Fibroblast of lung (primary cell): ENCODE measurements around the gene PSMG4. TPM values are rescaled to one million over a fixed set of nuclear protein-coding genes. Genes with fewer than 3 reads are reported as not detected.

Experiments
- DNase-seq, 2 donors: peaks; one replicate each; pipeline versions ENCODE4 v3.0.0 to v3.0.0-alpha.2; 2010; ENCODE audit warnings: low read depth in 2 of 2
- H2AFZ ChIP-seq: 2 replicates; pipeline ENCODE4 v1.5.1; 2012; ENCODE audit warnings: low read length, control low read depth, inconsistent platforms
- H3K27ac ChIP-seq: 2 replicates; pipeline ENCODE4 v1.5.1; 2011; ENCODE audit warnings: low read length, control low read depth; ENCODE audit not compliant: insufficient read depth
- H3K27me3 ChIP-seq: 2 replicates; pipeline ENCODE4 v1.5.1; 2011; ENCODE audit warnings: mild to moderate bottlenecking, low read length; ENCODE audit not compliant: control insufficient read depth, insufficient read depth
- H3K36me3 ChIP-seq: 2 replicates; pipeline ENCODE4 v1.5.1; 2011; ENCODE audit warnings: low read length; ENCODE audit not compliant: control insufficient read depth, insufficient read depth
- H3K4me1 ChIP-seq: 2 replicates; pipeline ENCODE4 v1.5.1; 2011; ENCODE audit warnings: low read length; ENCODE audit not compliant: control insufficient read depth, insufficient read depth; ENCODE audit errors: extremely low read depth
- H3K4me2 ChIP-seq: 2 replicates; pipeline ENCODE4 v1.5.1; 2011; ENCODE audit warnings: low read length, control low read depth; ENCODE audit not compliant: insufficient read depth; ENCODE audit errors: extremely low read depth
- H3K4me3 ChIP-seq, 4 experiments: fragments of 200-600 bp in 1 of 4; sonication (generic) in 1 of 4; replicated peaks in 1 of 4; 2 replicates each; pipeline ENCODE4 v1.5.1; 2011 to 2016; ENCODE audit warnings: low read length in 4 of 4, low read depth in 3 of 4, mild to moderate bottlenecking in 3 of 4, control low read depth in 2 of 4, inconsistent platforms in 1 of 4, mixed read lengths in 1 of 4; ENCODE audit not compliant: insufficient read depth in 1 of 4; ENCODE audit errors: control extremely low read depth in 1 of 4
- H3K79me2 ChIP-seq: 2 replicates; pipeline ENCODE4 v1.5.1; 2012; ENCODE audit warnings: mild to moderate bottlenecking, low read length, inconsistent platforms; ENCODE audit not compliant: control insufficient read depth, insufficient read depth
- H3K9ac ChIP-seq: 2 replicates; pipeline ENCODE4 v1.5.1; 2011; ENCODE audit warnings: mild to moderate bottlenecking, low read length, control low read depth; ENCODE audit not compliant: insufficient read depth
- H3K9me3 ChIP-seq: 2 replicates; pipeline ENCODE4 v1.5.1; 2012; ENCODE audit warnings: low read depth, low read length; ENCODE audit not compliant: control insufficient read depth, insufficient read depth
- H4K20me1 ChIP-seq: 2 replicates; pipeline ENCODE4 v1.5.1; 2011; ENCODE audit warnings: low read length; ENCODE audit not compliant: control insufficient read depth, insufficient read depth; ENCODE audit errors: extremely low read depth
- CTCF ChIP-seq, 2 donors: IDR thresholded peaks in 1 of 2; conservative IDR thresholded peaks in 1 of 2; 1 replicate in 1 of 2; 2 replicates in 1 of 2; pipeline ENCODE4 v1.5.1; 2011 to 2012; ENCODE audit warnings: low read length in 2 of 2, control low read depth in 1 of 2, inconsistent platforms in 1 of 2, low read depth in 1 of 2, mild to moderate bottlenecking in 1 of 2
- EZH2 ChIP-seq: IDR thresholded peaks from 2 replicates; pipeline ENCODE4 v1.5.1; 2012; ENCODE audit warnings: low read length, control low read depth, mild to moderate bottlenecking; ENCODE audit errors: missing control alignments
- polyA plus RNA-seq, 2 donors: library from polyadenylated mRNA; depleted of rRNA in 1 of 2; stranded (reverse) in 1 of 2; unstranded in 1 of 2; fragments of >200 nt; gene quantifications; 2 replicates each; pipeline ENCODE4 v1.2.1, GENCODE V29; 2011 to 2012; ENCODE audit warnings: missing spikeins in 1 of 2
- total RNA-seq: library from RNA; depleted of rRNA; stranded (reverse); fragments of >200 nt; gene quantifications from 2 replicates; pipeline ENCODE4 v1.2.1, GENCODE V29; 2014

Gene PSMG4
- total and polyA plus RNA-seq, 2 donors (not counting 1 experiment from before 2014, with no cell fraction given): 12.5 to 34.2 TPM

- Histone ChIP-seq H3K27me3 (peaks cover 72% of the 10 kb centered on the region), H3K9ac (no peak overlapping the region), H2AFZ (no peak overlapping the region), H3K4me1 (peaks cover 8% of the 10 kb centered on the region), H3K79me2 (no peaks in the 10 kb centered on the region), H3K4me2 (peak overlapping the region; percentile 8), H3K9me3 (no peaks in the 10 kb centered on the region), H3K36me3 (no peaks in the 10 kb centered on the region), H3K4me3 (no peak overlapping the region), H4K20me1 (no peaks in the 10 kb centered on the region), H3K27ac (no peak overlapping the region)
- peak in 1 of 2 donors; percentile 56 for DNase-seq
- TF ChIP-seq CTCF (conservative IDR thresholded peaks at IDR 0.05 in 1 of 2, IDR thresholded peaks at IDR 0.05 in 1 of 2; ENCODE audit: low read depth in 1 of 2, low read length in 2 of 2) (no peak), EZH2 (peak; percentile 95)
Measured at GRCh38 chr6:3229566-3230178, 29.1 kb upstream of the PSMG4 start.

DNA sequence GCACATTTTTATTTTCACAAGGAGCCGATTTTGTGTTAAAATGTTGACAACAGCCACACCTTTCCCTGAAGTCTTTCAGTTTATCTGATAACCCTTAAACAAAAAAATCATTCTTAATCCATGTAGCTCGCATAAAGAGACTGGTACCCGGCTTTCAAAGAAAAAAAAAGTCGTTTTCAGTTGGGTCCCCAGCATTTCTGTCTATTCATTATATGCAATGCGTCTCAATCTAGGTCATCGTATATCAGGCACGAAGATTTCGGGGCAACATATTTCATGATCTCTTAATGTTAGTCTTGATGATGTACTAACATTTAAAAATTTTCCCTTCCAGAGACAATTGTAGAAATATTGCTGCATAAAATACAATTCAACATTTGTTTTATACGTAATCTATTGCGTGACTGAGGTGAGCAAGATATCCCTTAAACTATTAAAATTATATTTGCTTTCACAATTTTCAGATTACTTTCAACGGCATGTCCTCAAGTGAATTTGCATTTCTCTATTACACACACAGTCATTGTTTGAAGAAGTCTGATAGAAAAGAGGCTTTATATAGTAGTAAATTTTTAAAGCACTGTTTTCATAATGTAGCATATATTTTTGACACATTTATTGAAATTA lies 28.4 kb upstream of the PSMG4 start:
- Histone ChIP-seq H3K36me3 (no peaks in the 10 kb centered on the region), H3K27ac (no peak overlapping the region), H3K9me3 (no peaks in the 10 kb centered on the region), H3K79me2 (no peaks in the 10 kb centered on the region), H4K20me1 (no peaks in the 10 kb centered on the region), H3K4me1 (peaks cover 8% of the 10 kb centered on the region), H3K27me3 (peaks cover 72% of the 10 kb centered on the region), H3K9ac (no peak overlapping the region), H3K4me3 (peak overlapping the region in 2 of 4 experiments; percentile 55 to 75), H3K4me2 (peak overlapping the region; percentile 91), H2AFZ (no peak overlapping the region)
- no peak for DNase-seq
- TF ChIP-seq EZH2: no peak
- no peak for TF ChIP-seq CTCF (conservative IDR thresholded peaks at IDR 0.05 in 1 of 2, IDR thresholded peaks at IDR 0.05 in 1 of 2; ENCODE audit: low read depth in 1 of 2, low read length in 2 of 2)

DNA sequence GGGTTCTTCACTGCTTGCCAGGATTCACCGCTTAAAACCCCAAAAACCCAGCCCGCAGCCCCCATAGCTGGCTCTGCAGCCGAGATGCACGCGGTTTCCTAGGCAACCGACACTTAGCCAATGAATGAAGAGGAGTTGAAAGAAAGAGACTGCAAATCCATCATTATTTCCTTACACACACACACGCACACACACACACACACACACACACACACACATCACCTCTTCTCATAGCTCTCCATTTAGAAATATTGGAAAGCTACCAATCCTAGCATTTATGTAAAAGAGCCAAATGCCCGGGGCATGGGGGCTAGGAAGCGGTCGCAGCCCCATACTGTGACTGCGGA lies 27.9 kb upstream of the PSMG4 start:
- H3K4me2 ChIP-seq: peak overlapping the region; percentile 91
- peak overlapping the region; percentile 47 to 75 (median 54) for H3K4me3 ChIP-seq
- peak in 1 of 2 donors; percentile 58 for DNase-seq
- H3K9me3 ChIP-seq: no peaks in the 10 kb centered on the region
- no peaks in the 10 kb centered on the region for H4K20me1 ChIP-seq
- H3K4me1 ChIP-seq: peaks cover 8% of the 10 kb centered on the region
- no peaks in the 10 kb centered on the region for H3K79me2 ChIP-seq
- H3K36me3 ChIP-seq: no peaks in the 10 kb centered on the region
- H3K9ac ChIP-seq: peak overlapping the region; percentile 43
- TF ChIP-seq EZH2: no peak
- no peak for TF ChIP-seq CTCF (conservative IDR thresholded peaks at IDR 0.05 in 1 of 2, IDR thresholded peaks at IDR 0.05 in 1 of 2; ENCODE audit: low read depth in 1 of 2, low read length in 2 of 2)
- no peak overlapping the region for H3K27ac ChIP-seq
- H2AFZ ChIP-seq: peak overlapping the region; percentile 67
- H3K27me3 ChIP-seq: peaks cover 73% of the 10 kb centered on the region
